ENCODE results near the gene FOSL2.
"Not testable (repeated sequence)": the region's sequence is repeated elsewhere in the genome, so short reads cannot be mapped to it uniquely, and the experiment has no call there.

The FOSL2 gene

GRCh38 chr2:28357948-28358667 lies 34.5 kb upstream of the FOSL2 start:
- no peak for DNase-seq (ENCODE audit: low read depth)

- DNase-seq (ENCODE audit: low read depth), result no peak
These were observed 33.9 kb upstream of the FOSL2 start for GRCh38 chr2:28358668-28359201.

GRCh38 chr2:28359222-28360057 lies 33.2 kb upstream of the FOSL2 start:
- peak; percentile 53 for DNase-seq (ENCODE audit: low read depth)

GRCh38 chr2:28360058-28360717 lies 32.5 kb upstream of the FOSL2 start:
- no peak for DNase-seq (ENCODE audit: low read depth)

- no peak for DNase-seq (ENCODE audit: low read depth)
These were observed 31.9 kb upstream of the FOSL2 start for GRCh38 chr2:28360718-28361293.

- DNase-seq (ENCODE audit: low read depth), result no peak
These were observed 30.5 kb upstream of the FOSL2 start for GRCh38 chr2:28361991-28362710.

GRCh38 chr2:28362991-28363521 lies 29.6 kb upstream of the FOSL2 start:
- DNase-seq (ENCODE audit: low read depth), result no peak

- DNase-seq (ENCODE audit: low read depth), result no peak
These were observed 28.9 kb upstream of the FOSL2 start for GRCh38 chr2:28363686-28364280.

- no peak for DNase-seq (ENCODE audit: low read depth)
These were observed 28.0 kb upstream of the FOSL2 start for GRCh38 chr2:28364610-28365009.

GRCh38 chr2:28365158-28365557 lies 27.5 kb upstream of the FOSL2 start:
- no peak for DNase-seq (ENCODE audit: low read depth)

GRCh38 chr2:28366149-28366495 lies 26.5 kb upstream of the FOSL2 start:
- DNase-seq (ENCODE audit: low read depth), result no peak

- no peak for DNase-seq (ENCODE audit: low read depth)
These were observed 26.0 kb upstream of the FOSL2 start for GRCh38 chr2:28366496-28367282.

GRCh38 chr2:28367667-28368356 lies 24.8 kb upstream of the FOSL2 start:
- no peak for DNase-seq (ENCODE audit: low read depth)

GRCh38 chr2:28368357-28368798 lies 24.3 kb upstream of the FOSL2 start:
- no peak for DNase-seq (ENCODE audit: low read depth)

- DNase-seq (ENCODE audit: low read depth), result no peak
These were observed 23.3 kb upstream of the FOSL2 start for GRCh38 chr2:28369358-28369757.

- DNase-seq (ENCODE audit: low read depth), result no peak
These were observed 22.3 kb upstream of the FOSL2 start for GRCh38 chr2:28370354-28370753.

- not testable (repeated sequence) for DNase-seq (ENCODE audit: low read depth)
These were observed 20.9 kb upstream of the FOSL2 start for GRCh38 chr2:28371728-28372127.

- no peak for DNase-seq (ENCODE audit: low read depth)
These were observed 18.8 kb upstream of the FOSL2 start for GRCh38 chr2:28373854-28374253.

GRCh38 chr2:28374331-28374730 lies 18.3 kb upstream of the FOSL2 start:
- DNase-seq (ENCODE audit: low read depth), result no peak
